GM06990 (cell line): Measurements from ENCODE around the gene KCNQ1OT1.

Experiments used
- DNase-seq: peaks from one replicate; pipeline ENCODE4 v3.0.0-alpha.2; 2011; ENCODE audit not compliant: insufficient read length; ENCODE audit errors: extremely low read depth
- H3K27me3 ChIP-seq: replicated peaks from 2 replicates; pipeline ENCODE4 v1.6.0; 2011; ENCODE audit warnings: low read length; ENCODE audit not compliant: control insufficient read depth, insufficient read depth
- H3K36me3 ChIP-seq: 2 replicates; pipeline ENCODE4 v1.5.1; 2011; ENCODE audit warnings: low read length; ENCODE audit not compliant: control insufficient read depth, insufficient read depth
- H3K4me3 ChIP-seq: replicated peaks from 2 replicates; pipeline ENCODE4 v1.5.1; 2011; ENCODE audit warnings: low read depth, mild to moderate bottlenecking, control low read depth, low read length
- CTCF ChIP-seq: IDR thresholded peaks from 2 replicates; pipeline ENCODE4 v1.5.1; 2011; ENCODE audit warnings: low read length, control low read depth, mild to moderate bottlenecking, inconsistent platforms; ENCODE audit not compliant: insufficient read depth, poor library complexity, severe bottlenecking

Gene KCNQ1OT1

GRCh38 chr11:2694995-2695939, 4.5 kb downstream of the KCNQ1OT1 start:
- no peaks in the 10 kb centered on the region; the same call in 1 of the 2 replicates for H3K27me3 ChIP-seq
- H3K36me3 ChIP-seq = peaks cover 2% of the 10 kb centered on the region
- H3K4me3 ChIP-seq = no peak overlapping the region
- TF ChIP-seq CTCF = no peak
- DNase-seq = no peak

DNA sequence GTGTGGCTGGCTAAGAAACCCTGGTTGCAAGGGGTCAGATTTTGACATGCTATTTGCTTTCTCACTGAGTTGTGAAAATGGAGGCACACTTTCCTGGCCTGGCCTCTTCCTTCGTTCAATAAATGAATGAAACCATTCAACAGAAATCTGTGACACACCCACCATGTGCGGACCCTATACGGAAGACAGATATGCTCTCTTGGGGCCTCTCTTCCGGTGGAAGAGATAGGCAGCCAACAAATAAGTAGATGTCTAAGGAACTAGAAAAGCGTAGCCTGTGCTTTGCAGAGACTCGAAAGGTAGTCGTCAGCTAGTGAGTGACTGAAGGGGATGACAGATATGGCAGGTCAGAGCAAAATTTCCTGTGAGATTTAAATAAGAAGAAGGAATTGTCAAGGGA, 5.3 kb downstream of the KCNQ1OT1 start:
- Histone ChIP-seq H3K27me3 (no peaks in the 10 kb centered on the region; the same call in 1 of the 2 replicates), H3K36me3 (peaks cover 2% of the 10 kb centered on the region), H3K4me3 (no peak overlapping the region)
- TF ChIP-seq CTCF = no peak
- DNase-seq = no peak

DNA sequence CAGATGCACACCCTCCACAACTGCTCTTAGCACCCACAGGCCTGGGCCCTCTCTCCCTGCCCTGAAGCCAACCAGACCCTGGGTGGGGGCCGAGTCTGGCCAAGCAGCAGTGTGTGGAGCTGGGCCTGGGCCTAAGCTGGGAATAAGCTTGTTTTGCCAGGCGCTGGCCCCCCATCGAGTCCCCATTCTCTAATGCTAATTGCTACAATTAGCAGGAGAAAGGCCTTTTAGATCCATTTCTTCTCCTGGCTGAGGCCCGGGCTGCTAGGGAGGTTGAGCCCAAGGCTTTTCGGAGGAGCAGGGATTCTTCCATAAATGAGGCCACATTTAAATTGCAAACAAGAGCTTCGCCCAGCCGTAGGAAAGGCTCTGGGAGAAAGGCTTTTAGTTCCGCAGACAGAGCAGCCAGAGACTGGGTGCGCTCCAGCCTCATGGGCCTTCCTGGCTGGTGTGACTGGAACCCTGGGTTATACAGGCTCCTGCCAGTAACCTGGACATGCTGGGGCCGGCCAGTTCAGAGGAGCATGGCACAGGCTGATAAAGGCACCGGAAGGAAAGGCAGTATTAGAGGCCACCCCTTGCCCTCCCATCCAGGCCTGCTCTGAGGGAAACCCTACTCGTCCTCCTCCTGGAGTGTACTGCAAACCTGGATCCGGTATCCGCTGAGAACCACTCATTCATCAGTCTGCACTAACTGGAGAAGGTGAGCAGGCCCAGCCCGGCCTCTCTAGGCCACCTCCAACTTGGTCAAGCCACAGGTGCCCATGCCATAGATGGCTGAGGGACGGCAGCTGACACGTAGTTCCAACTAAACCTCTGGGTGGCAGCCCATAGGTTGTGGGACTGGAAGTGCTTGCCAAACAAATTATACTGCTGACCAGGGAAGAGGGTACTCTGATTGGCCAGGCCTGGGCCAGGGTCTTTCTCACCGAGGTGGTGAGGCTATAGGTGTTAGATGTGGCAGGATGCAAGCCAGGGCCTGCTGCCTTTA, 6.2 kb downstream of the KCNQ1OT1 start:
- DNase-seq = no peak
- no peak for TF ChIP-seq CTCF
- no peak overlapping the region for H3K4me3 ChIP-seq
- no peaks in the 10 kb centered on the region; the same call in 1 of the 2 replicates for H3K27me3 ChIP-seq
- H3K36me3 ChIP-seq = peaks cover 2% of the 10 kb centered on the region

DNA sequence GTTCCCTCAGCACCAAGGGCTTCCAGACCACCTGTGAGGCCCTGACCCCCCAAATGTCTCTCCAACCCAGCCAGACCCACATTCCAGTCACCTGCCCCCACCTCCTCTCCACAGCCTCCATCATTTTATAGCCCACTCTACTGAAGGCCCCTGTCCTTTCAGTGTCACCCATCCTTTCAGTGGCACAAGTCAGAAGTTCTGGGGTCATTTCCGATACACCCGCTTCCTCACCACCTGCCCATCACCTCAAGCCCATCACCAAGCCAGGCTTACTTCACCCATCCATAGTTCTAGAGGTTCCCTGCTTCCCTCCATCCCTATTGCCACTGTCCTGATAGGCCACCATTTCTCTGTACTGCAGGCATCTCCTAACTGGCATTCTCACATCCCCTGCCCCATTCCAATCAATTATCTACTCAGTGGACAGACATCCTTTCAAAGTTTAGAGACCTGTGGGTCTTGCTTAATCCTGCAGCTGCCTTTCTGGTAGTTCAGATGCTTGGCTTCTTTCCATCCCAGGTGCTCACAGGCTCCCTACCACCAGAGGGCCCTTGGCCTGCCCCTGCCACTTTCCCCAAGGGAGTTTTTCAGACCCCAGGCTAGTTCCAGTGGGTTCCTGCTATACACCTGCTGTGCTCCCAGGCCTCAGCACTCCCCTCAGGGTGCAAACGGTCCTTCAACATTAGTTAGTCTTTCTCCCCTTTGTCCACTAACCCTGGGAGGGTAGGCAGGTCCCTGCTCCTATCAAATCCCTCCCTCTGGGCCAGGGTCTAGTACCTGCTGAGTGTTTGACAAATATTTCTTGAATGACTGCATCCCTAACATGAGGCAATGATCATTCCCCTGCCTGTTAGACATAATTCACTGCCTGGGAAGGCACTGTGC, 7.6 kb downstream of the KCNQ1OT1 start:
- Histone ChIP-seq H3K4me3 (no peak overlapping the region), H3K36me3 (peaks cover 2% of the 10 kb centered on the region), H3K27me3 (no peaks in the 10 kb centered on the region; the same call in 1 of the 2 replicates)
- DNase-seq = no peak
- TF ChIP-seq CTCF = peak; percentile 45

- no peak for DNase-seq
- TF ChIP-seq CTCF = no peak
- H3K27me3 ChIP-seq = no peaks in the 10 kb centered on the region; the same call in 1 of the 2 replicates
- peaks cover 2% of the 10 kb centered on the region for H3K36me3 ChIP-seq
- H3K4me3 ChIP-seq = no peak overlapping the region
Measured at GRCh38 chr11:2691355-2691761, 8.4 kb downstream of the KCNQ1OT1 start.
